Nephron (organoid): ENCODE measurements around the gene THBD.
A peak's percentile ranks its signal among the peaks of the same experiment; 100 is the strongest.

Experiments used
- H3K27ac Mint-ChIP-seq, 3 experiments: 2 replicates each; pipeline ENCODE4 v1.8.0; 2020; ENCODE audit warnings: mixed read lengths in 3 of 3, mild to moderate bottlenecking in 2 of 3, moderate library complexity in 1 of 3
- H3K27me3 Mint-ChIP-seq: 2 replicates; pipeline ENCODE4 v1.8.0; 2021; ENCODE audit warnings: low read depth, mild to moderate bottlenecking, moderate library complexity, mixed read lengths
- H3K36me3 Mint-ChIP-seq: 2 replicates; pipeline ENCODE4 v1.8.0; 2020; ENCODE audit warnings: low read depth, mixed read lengths
- H3K4me1 Mint-ChIP-seq: 2 replicates; pipeline ENCODE4 v1.8.0; 2020; ENCODE audit warnings: mixed read lengths
- H3K4me3 Mint-ChIP-seq, 3 experiments: 2 replicates each; pipeline ENCODE4 v1.8.0; 2020; ENCODE audit warnings: mild to moderate bottlenecking in 3 of 3, mixed read lengths in 3 of 3, moderate library complexity in 2 of 3
- H3K9me3 Mint-ChIP-seq: 2 replicates; pipeline ENCODE4 v1.8.0; 2020; ENCODE audit warnings: mixed read lengths
- CTCF ChIP-seq, 3 experiments: fragments of 200-600 bp; sonication (generic); IDR thresholded peaks; one replicate each; pipeline ENCODE4 v1.5.0; 2021; ENCODE audit warnings: antibody characterized with exemption in 3 of 3; ENCODE audit not compliant: unreplicated experiment in 3 of 3

The THBD gene

GRCh38 chr20:23071398-23071797 lies 21.9 kb upstream of the THBD start:
- Mint-ChIP-seq H3K9me3 (no peaks in the 10 kb centered on the region), H3K4me1 (peaks cover 29% of the 10 kb centered on the region), H3K27ac (peak overlapping the region in 2 of 3 experiments; percentile 51), H3K36me3 (no peaks in the 10 kb centered on the region), H3K4me3 (no peak overlapping the region), H3K27me3 (peaks cover 5% of the 10 kb centered on the region)
- no peak for TF ChIP-seq CTCF (IDR thresholded peaks at IDR 0.05; ENCODE audit: unreplicated experiment in 3 of 3)

GRCh38 chr20:23069108-23069507 lies 19.6 kb upstream of the THBD start:
- TF ChIP-seq CTCF (IDR thresholded peaks at IDR 0.05; ENCODE audit: unreplicated experiment in 3 of 3): no peak
- H3K27me3 Mint-ChIP-seq: peaks cover 5% of the 10 kb centered on the region
- no peaks in the 10 kb centered on the region for H3K36me3 Mint-ChIP-seq
- no peaks in the 10 kb centered on the region for H3K9me3 Mint-ChIP-seq
- H3K4me3 Mint-ChIP-seq: no peak overlapping the region
- peaks cover 47% of the 10 kb centered on the region for H3K4me1 Mint-ChIP-seq
- H3K27ac Mint-ChIP-seq: no peak overlapping the region

- Mint-ChIP-seq H3K4me1 (peaks cover 53% of the 10 kb centered on the region), H3K27me3 (peaks cover 5% of the 10 kb centered on the region), H3K27ac (no peak overlapping the region), H3K9me3 (no peaks in the 10 kb centered on the region), H3K36me3 (no peaks in the 10 kb centered on the region), H3K4me3 (no peak overlapping the region)
- no peak for TF ChIP-seq CTCF (IDR thresholded peaks at IDR 0.05; ENCODE audit: unreplicated experiment in 3 of 3)
Observed at GRCh38 chr20:23068283-23068682, 18.8 kb upstream of the THBD start.

GRCh38 chr20:23066772-23067171 lies 17.3 kb upstream of the THBD start:
- H3K9me3 Mint-ChIP-seq: no peaks in the 10 kb centered on the region
- H3K4me1 Mint-ChIP-seq: peaks cover 53% of the 10 kb centered on the region
- no peak overlapping the region for H3K27ac Mint-ChIP-seq
- no peak for TF ChIP-seq CTCF (IDR thresholded peaks at IDR 0.05; ENCODE audit: unreplicated experiment in 3 of 3)
- no peak overlapping the region for H3K4me3 Mint-ChIP-seq
- H3K27me3 Mint-ChIP-seq: peaks cover 4% of the 10 kb centered on the region
- H3K36me3 Mint-ChIP-seq: no peaks in the 10 kb centered on the region

GRCh38 chr20:23065266-23066201 lies 16.1 kb upstream of the THBD start:
- Mint-ChIP-seq H3K36me3 (no peaks in the 10 kb centered on the region), H3K27ac (no peak overlapping the region), H3K27me3 (peaks cover 4% of the 10 kb centered on the region), H3K9me3 (no peaks in the 10 kb centered on the region), H3K4me3 (no peak overlapping the region), H3K4me1 (peaks cover 62% of the 10 kb centered on the region)
- TF ChIP-seq CTCF (IDR thresholded peaks at IDR 0.05; ENCODE audit: unreplicated experiment in 3 of 3): no peak

- H3K4me3 Mint-ChIP-seq: no peak overlapping the region
- H3K4me1 Mint-ChIP-seq: peaks cover 75% of the 10 kb centered on the region
- no peaks in the 10 kb centered on the region for H3K36me3 Mint-ChIP-seq
- H3K27ac Mint-ChIP-seq: no peak overlapping the region
- no peak for TF ChIP-seq CTCF (IDR thresholded peaks at IDR 0.05; ENCODE audit: unreplicated experiment in 3 of 3)
- no peaks in the 10 kb centered on the region for H3K9me3 Mint-ChIP-seq
- H3K27me3 Mint-ChIP-seq: peaks cover 4% of the 10 kb centered on the region
Observed at GRCh38 chr20:23063581-23063980, 14.1 kb upstream of the THBD start.
